Fibroblast of villous mesenchyme (primary cell): ENCODE results near the gene NOX5. TPM values are rescaled to one million over a fixed set of nuclear protein-coding genes. Genes with fewer than 3 reads are reported as not detected.

Experiments used
- DNase-seq: peaks from one replicate; pipeline ENCODE4 v3.0.0-alpha.2; 2010; ENCODE audit warnings: low read depth
- H3K4me3 ChIP-seq: 2 replicates; pipeline ENCODE4 v1.5.1; 2011; ENCODE audit warnings: low read depth, mild to moderate bottlenecking, low read length
- total RNA-seq: library from RNA; depleted of rRNA; stranded (reverse); fragments of >200 nt; gene quantifications from 2 replicates; pipeline ENCODE4 v1.2.3, GENCODE V29; 2012
- TF ChIP-seq, protein P1 (sequence below): IDR thresholded peaks from 2 replicates; pipeline ENCODE4 v1.5.1; 2012; ENCODE audit warnings: low read depth, mild to moderate bottlenecking, low read length; ENCODE audit not compliant: insufficient read depth

NOX5 gene
- total RNA-seq, 1 donor, result 0.43 TPM

GRCh38 chr15:69015591-69015990 lies 1.1 kb downstream of the NOX5 start:
- H3K4me3 ChIP-seq, result peak overlapping the region; percentile 46
- TF ChIP-seq, protein P1, sequence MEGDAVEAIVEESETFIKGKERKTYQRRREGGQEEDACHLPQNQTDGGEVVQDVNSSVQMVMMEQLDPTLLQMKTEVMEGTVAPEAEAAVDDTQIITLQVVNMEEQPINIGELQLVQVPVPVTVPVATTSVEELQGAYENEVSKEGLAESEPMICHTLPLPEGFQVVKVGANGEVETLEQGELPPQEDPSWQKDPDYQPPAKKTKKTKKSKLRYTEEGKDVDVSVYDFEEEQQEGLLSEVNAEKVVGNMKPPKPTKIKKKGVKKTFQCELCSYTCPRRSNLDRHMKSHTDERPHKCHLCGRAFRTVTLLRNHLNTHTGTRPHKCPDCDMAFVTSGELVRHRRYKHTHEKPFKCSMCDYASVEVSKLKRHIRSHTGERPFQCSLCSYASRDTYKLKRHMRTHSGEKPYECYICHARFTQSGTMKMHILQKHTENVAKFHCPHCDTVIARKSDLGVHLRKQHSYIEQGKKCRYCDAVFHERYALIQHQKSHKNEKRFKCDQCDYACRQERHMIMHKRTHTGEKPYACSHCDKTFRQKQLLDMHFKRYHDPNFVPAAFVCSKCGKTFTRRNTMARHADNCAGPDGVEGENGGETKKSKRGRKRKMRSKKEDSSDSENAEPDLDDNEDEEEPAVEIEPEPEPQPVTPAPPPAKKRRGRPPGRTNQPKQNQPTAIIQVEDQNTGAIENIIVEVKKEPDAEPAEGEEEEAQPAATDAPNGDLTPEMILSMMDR, result no peak
- no peak for DNase-seq

DNA sequence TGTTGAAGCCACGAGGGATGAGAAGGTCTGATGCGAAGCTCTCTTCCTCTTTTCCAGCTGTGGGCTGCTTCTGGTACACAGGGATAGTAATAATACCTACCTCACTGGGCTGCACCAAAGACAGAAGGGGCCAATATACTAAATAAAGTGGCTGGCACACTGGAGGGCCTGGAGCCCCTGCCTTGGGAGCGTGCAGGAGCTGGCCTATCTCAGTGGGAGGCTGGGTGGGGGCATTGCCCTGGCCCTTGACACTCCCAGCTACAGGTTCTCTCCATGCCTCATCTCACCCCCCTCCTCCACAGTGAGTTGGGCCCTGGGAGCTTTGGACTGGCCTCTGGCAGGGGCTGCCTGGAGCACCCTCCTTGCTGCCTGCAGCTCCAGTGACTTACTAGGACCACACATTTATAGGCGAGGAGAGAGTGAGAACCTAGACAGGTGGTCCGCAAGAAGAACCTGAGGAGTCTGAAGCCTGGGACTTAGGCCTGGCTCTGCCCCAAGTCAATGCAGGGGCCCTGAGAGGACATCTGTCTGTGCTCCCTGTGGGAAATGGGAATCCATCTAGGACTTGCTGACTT lies 1.6 kb downstream of the NOX5 start:
- no peak for DNase-seq
- peak overlapping the region; percentile 46 for H3K4me3 ChIP-seq
- TF ChIP-seq, protein P1, result no peak

DNA sequence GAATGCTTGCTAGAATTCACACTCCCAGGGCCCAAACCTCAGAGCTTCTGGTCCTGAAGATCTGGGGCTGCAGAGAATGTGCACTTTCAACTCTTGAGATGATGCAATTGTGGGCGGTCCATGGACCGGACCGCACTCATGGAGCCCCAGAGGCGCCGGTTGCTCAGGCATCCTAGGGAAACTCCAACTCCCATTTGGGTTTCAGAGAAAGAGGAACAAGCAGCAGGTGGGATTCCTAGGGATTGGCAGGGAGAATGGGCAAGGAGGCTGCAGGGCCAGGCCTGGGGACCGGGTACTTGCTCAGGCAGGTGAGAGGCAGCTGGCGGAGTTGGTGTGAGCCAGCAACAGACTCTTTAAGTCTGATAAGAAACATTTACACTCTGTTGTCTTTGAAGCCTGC lies 3.5 kb downstream of the NOX5 start:
- TF ChIP-seq, protein P1, result no peak
- no peak for DNase-seq

GRCh38 chr15:69018951-69019350 lies 4.5 kb downstream of the NOX5 start:
- no peak overlapping the region for H3K4me3 ChIP-seq
- TF ChIP-seq, protein P1, result no peak
- no peak for DNase-seq

More for the DNA sequence above, 3.5 kb downstream of the NOX5 start:
- no peak overlapping the region for H3K4me3 ChIP-seq

DNA sequence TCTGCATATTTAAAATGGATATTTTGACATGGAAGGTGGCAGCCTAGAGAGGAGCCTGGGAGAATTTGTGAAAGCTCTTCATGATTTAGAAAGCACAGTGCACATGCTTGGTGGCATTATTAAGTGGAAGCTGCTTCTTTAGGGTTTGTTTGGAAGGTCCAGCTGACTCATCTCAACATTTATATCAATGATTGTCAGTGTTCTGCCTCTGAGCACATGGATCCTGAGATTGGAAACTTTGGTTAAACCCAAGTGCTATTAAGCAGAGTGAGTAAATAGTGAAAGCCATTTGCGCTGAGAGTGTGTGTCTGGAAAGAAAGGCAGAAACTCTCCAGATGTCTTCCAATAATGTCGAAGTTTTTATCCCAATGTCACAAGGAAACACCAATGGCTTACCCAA lies 7.4 kb downstream of the NOX5 start:
- H3K4me3 ChIP-seq, result no peak overlapping the region
- DNase-seq, result no peak
- TF ChIP-seq, protein P1, result no peak

DNA sequence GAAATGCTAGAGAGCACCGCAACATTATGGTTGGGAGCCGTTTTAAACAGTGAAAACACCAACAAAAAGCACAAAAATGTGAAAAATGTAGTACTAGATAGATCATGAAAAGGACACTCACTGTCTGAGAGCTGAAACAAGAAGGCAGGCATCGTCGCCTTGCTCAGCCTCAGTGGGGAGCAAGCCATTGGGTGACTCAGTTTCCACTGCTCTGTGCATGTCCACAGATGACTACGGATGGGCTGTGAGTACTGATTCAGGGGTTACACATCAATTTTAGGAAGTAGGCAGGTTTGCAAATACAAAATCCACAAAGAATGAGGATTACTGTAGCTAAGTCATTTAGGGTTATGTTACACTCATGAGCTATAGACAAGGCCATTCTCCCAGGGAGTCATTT lies 10.8 kb downstream of the NOX5 start:
- DNase-seq, result no peak
- TF ChIP-seq, protein P1, result no peak
- no peak overlapping the region for H3K4me3 ChIP-seq

- no peak overlapping the region for H3K4me3 ChIP-seq
- DNase-seq, result no peak
- TF ChIP-seq, protein P1, result no peak
Observed at GRCh38 chr15:69026355-69026754, 11.9 kb downstream of the NOX5 start.
